B cell (primary cell): ENCODE results near the gene TMEM203. TPM values are rescaled to one million over a fixed set of nuclear protein-coding genes. Genes with fewer than 3 reads are reported as not detected.

Experiments
- ATAC-seq: fragments of 200-7000 bp; cut with Tn5 transposase; one replicate; pipeline ENCODE4 v1.10.0; 2021; ENCODE audit warnings: low read depth, mild to moderate bottlenecking, moderate number of reproducible peaks, moderate library complexity
- CTCF ChIA-PET: fragments of 350-600 bp; sonication (Branson Sonifier 250); formaldehyde crosslinking; loops from one replicate; lab custom pipeline; 2021; ENCODE audit warnings: antibody characterized with exemption, inconsistent platforms; lab: Charles Lee
- POLR2A ChIA-PET: fragments of 350-600 bp; sonication (Branson Sonifier 250); formaldehyde crosslinking; loops from one replicate; lab custom pipeline; 2021; ENCODE audit warnings: antibody characterized with exemption; lab: Charles Lee
- DNase-seq: peaks from one replicate; pipeline ENCODE4 v3.0.0; 2013
- H2AFZ ChIP-seq: 2 replicates; pipeline ENCODE4 v1.6.1; 2012; ENCODE audit warnings: mild to moderate bottlenecking, low read depth, low read length; ENCODE audit not compliant: insufficient read depth, poor library complexity, severe bottlenecking
- H3K27ac ChIP-seq, 2 donors: 1 replicate in 1 of 2; 2 replicates in 1 of 2; pipeline ENCODE4 v1.5.1; 2012 to 2013; ENCODE audit warnings: low read length in 2 of 2, mild to moderate bottlenecking in 2 of 2, moderate library complexity in 1 of 2
- H3K27me3 ChIP-seq, 4 experiments: fragments of 200-600 bp in 1 of 4; sonication (generic) in 1 of 4; replicated peaks in 1 of 4; 1 replicate in 2 of 4; 2 replicates in 2 of 4; pipeline versions ENCODE4 v1.6.1 to v1.7.0; 2013 to 2016; ENCODE audit warnings: low read length in 3 of 4, mild to moderate bottlenecking in 2 of 4, mixed read lengths in 1 of 4, moderate library complexity in 1 of 4; ENCODE audit not compliant: insufficient read depth in 4 of 4, control insufficient read depth in 3 of 4; ENCODE audit errors: control extremely low read depth in 1 of 4
- H3K36me3 ChIP-seq, 2 experiments: replicated peaks in 1 of 2; 1 replicate in 1 of 2; 2 replicates in 1 of 2; pipeline versions ENCODE4 v1.6.1 to v1.7.1; 2013; ENCODE audit warnings: low read length in 1 of 2; ENCODE audit not compliant: insufficient read depth in 2 of 2, control insufficient read depth in 1 of 2; ENCODE audit errors: control extremely low read depth in 1 of 2, extremely low read depth in 1 of 2
- H3K4me1 ChIP-seq, 2 donors: fragments of 200-600 bp in 1 of 2; sonication (generic) in 1 of 2; 1 replicate in 1 of 2; 2 replicates in 1 of 2; pipeline versions ENCODE4 v1.5.1 to v1.6.1; 2013 to 2017; ENCODE audit warnings: low read length in 2 of 2; ENCODE audit not compliant: control insufficient read depth in 2 of 2, insufficient read depth in 2 of 2
- H3K4me2 ChIP-seq: replicated peaks from 2 replicates; pipeline ENCODE3; 2012; ENCODE audit warnings: mild to moderate bottlenecking, low read depth, low read length; ENCODE audit not compliant: poor library complexity, severe bottlenecking
- H3K4me3 ChIP-seq, 5 experiments: fragments of 200-600 bp in 1 of 5; sonication (generic) in 1 of 5; 1 replicate in 3 of 5; 2 replicates in 2 of 5; pipeline versions ENCODE4 v1.5.1 to v1.7.0; 2011 to 2016; ENCODE audit warnings: low read length in 4 of 5, mild to moderate bottlenecking in 4 of 5, low read depth in 2 of 5, control low read depth in 1 of 5, moderate library complexity in 1 of 5; ENCODE audit not compliant: insufficient read depth in 1 of 5; ENCODE audit errors: control extremely low read depth in 1 of 5, extremely low read depth in 1 of 5
- H3K79me2 ChIP-seq: fragments of 200-600 bp; sonication (generic); one replicate; pipeline ENCODE4 v1.6.0; 2016; ENCODE audit warnings: low read length; ENCODE audit not compliant: control insufficient read depth, insufficient read depth
- H3K9ac ChIP-seq: fragments of 200-600 bp; sonication (generic); 2 replicates; pipeline ENCODE4 v1.6.1; 2017; ENCODE audit warnings: mild to moderate bottlenecking, low read length, moderate library complexity
- H3K9me3 ChIP-seq, 3 donors: one replicate each; pipeline versions ENCODE4 v1.6.1 to v1.7.1; 2013; ENCODE audit warnings: low read length in 2 of 3; ENCODE audit not compliant: control insufficient read depth in 2 of 3, insufficient read depth in 1 of 3; ENCODE audit errors: control extremely low read depth in 1 of 3
- H4K20me1 ChIP-seq: 2 replicates; pipeline ENCODE4 v1.6.0; 2012; ENCODE audit warnings: mild to moderate bottlenecking, low read length; ENCODE audit not compliant: insufficient read depth, control insufficient read depth, poor library complexity, severe bottlenecking
- H3K27ac Mint-ChIP-seq: one replicate; pipeline ENCODE4 v1.8.0; 2021; ENCODE audit warnings: mixed read lengths
- H3K27me3 Mint-ChIP-seq: one replicate; pipeline ENCODE4 v1.8.0; 2021; ENCODE audit warnings: mixed read lengths
- H3K4me1 Mint-ChIP-seq: one replicate; pipeline ENCODE4 v1.8.0; 2021; ENCODE audit warnings: mixed read lengths
- H3K4me3 Mint-ChIP-seq: one replicate; pipeline ENCODE4 v1.8.0; 2021; ENCODE audit warnings: mixed read lengths
- H3K9me3 Mint-ChIP-seq: one replicate; pipeline ENCODE4 v1.8.0; 2022; ENCODE audit warnings: mixed read lengths; ENCODE audit not compliant: insufficient read depth
- CTCF ChIP-seq: fragments of 200-600 bp; IDR thresholded peaks from one replicate; pipeline ENCODE4 v1.8.0; 2022; ENCODE audit warnings: antibody characterized with exemption, mild to moderate bottlenecking
- EZH2 ChIP-seq: IDR thresholded peaks from 2 replicates; pipeline ENCODE4 v1.6.1; 2012; ENCODE audit warnings: borderline replicate concordance, low read depth, mild to moderate bottlenecking, moderate library complexity, low read length; ENCODE audit not compliant: insufficient read depth, poor library complexity, severe bottlenecking
- WGBS: methylation state at CpG from one replicate; pipeline ENCODE4 v1.1.5; 2013; ENCODE audit warnings: missing lambda C conversion rate; ENCODE audit not compliant: insufficient coverage; 5-methylcytosine and 5-hydroxymethylcytosine counted together
- intact Hi-C: fragments of 100-400 bp; cut with micrococcal nuclease; formaldehyde crosslinking; loops from one replicate; pipeline ENCODE4 v1.10.0; 2022
- polyA plus RNA-seq: library from polyadenylated mRNA; depleted of rRNA; stranded (reverse); fragments of >200 nt; gene quantifications from 2 replicates; pipeline ENCODE4 v1.2.3, GENCODE V29; 2012
- total RNA-seq, 2 donors: library from RNA; stranded (reverse); fragments of 120-200 nt in 1 of 2; gene quantifications; 1 replicate in 1 of 2; 2 replicates in 1 of 2; pipeline versions ENCODE4 v1.2.3 to v1.2.4, GENCODE V29; 2013 to 2022

The TMEM203 gene
- total and polyA plus RNA-seq, 2 donors (not counting 1 experiment from before 2014, with no cell fraction given): 20.6 to 35.7 TPM

- intact Hi-C loops: loop anchor here (5.0 kb wide), 1 partner anchor 37 kb away; no protein-coding TSS in a partner anchor
- POLR2A ChIA-PET: no interaction called here
- Histone ChIP-seq H3K79me2 (no peaks in the 10 kb centered on the region), H3K27ac (no peak overlapping the region), H3K9ac (no peak overlapping the region), H2AFZ (no peak overlapping the region), H3K4me1 (peaks cover 22 to 34% of the 10 kb centered on the region in 2 donors), H3K4me2 (no peak overlapping the region), H3K4me3 (no peak overlapping the region), H4K20me1 (no peaks in the 10 kb centered on the region), H3K36me3 (no peaks in the 10 kb centered on the region), H3K27me3 (peaks cover 0 to 81% (median 25%) of the 10 kb centered on the region in 4 experiments), H3K9me3 (peaks cover 0 to 33% (median 0%) of the 10 kb centered on the region in 3 donors)
- CTCF ChIA-PET: no interaction called here
- peak overlapping the region; percentile 7 for H3K4me3 Mint-ChIP-seq
- no peaks in the 10 kb centered on the region for H3K9me3 Mint-ChIP-seq
- no peak for TF ChIP-seq CTCF
- DNase-seq: no peak
- peak overlapping the region; percentile 11 for H3K27ac Mint-ChIP-seq
- WGBS: 46% methylated on average over 12 of the region's 14 CpGs
- peaks cover 47% of the 10 kb centered on the region for H3K27me3 Mint-ChIP-seq
- ATAC-seq: no peak
- H3K4me1 Mint-ChIP-seq: peaks cover 29% of the 10 kb centered on the region
Measured at GRCh38 chr9:137159105-137160053, 46.1 kb downstream of the TMEM203 start.

GRCh38 chr9:137158625-137159024 lies 46.8 kb downstream of the TMEM203 start:
- H3K36me3 ChIP-seq: no peaks in the 10 kb centered on the region
- H3K4me1 Mint-ChIP-seq: peaks cover 29% of the 10 kb centered on the region
- no peaks in the 10 kb centered on the region for H3K9me3 Mint-ChIP-seq
- no peak overlapping the region for H3K27ac ChIP-seq
- no peaks in the 10 kb centered on the region for H4K20me1 ChIP-seq
- H3K27me3 ChIP-seq: peaks cover 0 to 73% (median 21%) of the 10 kb centered on the region in 4 experiments
- peak overlapping the region; percentile 8 for H3K4me2 ChIP-seq
- H3K4me3 ChIP-seq: no peak overlapping the region
- no peak for TF ChIP-seq EZH2
- TF ChIP-seq CTCF: no peak
- ATAC-seq: no peak
- intact Hi-C loops: loop anchor here (5.0 kb wide), 1 partner anchor 36 kb away; no protein-coding TSS in a partner anchor
- H3K27ac Mint-ChIP-seq: no peak overlapping the region
- H3K9me3 ChIP-seq: peaks cover 0 to 33% (median 0%) of the 10 kb centered on the region in 3 donors
- CTCF ChIA-PET: interaction anchor here (1.0 kb wide), 1 partner anchor 42 kb away, joined by 3 read pairs; the partner anchor contains the start of gene TPRN
- H3K9ac ChIP-seq: no peak overlapping the region
- H3K27me3 Mint-ChIP-seq: peaks cover 43% of the 10 kb centered on the region
- 40% methylated on average over 2 of the region's 4 CpGs for WGBS
- H3K4me3 Mint-ChIP-seq: no peak overlapping the region
- H2AFZ ChIP-seq: no peak overlapping the region
- H3K79me2 ChIP-seq: no peaks in the 10 kb centered on the region
- DNase-seq: no peak
- POLR2A ChIA-PET: interaction anchor here (0.5 kb wide), 1 partner anchor 43 kb away, joined by 6 read pairs; no protein-coding TSS in a partner anchor
- H3K4me1 ChIP-seq: peaks cover 22 to 34% of the 10 kb centered on the region in 2 donors
